ENCODE data around the gene RAD18. TPM values are rescaled to one million over a fixed set of nuclear protein-coding genes. Genes with fewer than 3 reads are reported as not detected.

Gene RAD18
- total RNA-seq, 5 donors from 2014 or later (not counting 1 experiment from before 2014, with no cell fraction given) = 13.7 to 18.5 (median 16.5) TPM

DNA sequence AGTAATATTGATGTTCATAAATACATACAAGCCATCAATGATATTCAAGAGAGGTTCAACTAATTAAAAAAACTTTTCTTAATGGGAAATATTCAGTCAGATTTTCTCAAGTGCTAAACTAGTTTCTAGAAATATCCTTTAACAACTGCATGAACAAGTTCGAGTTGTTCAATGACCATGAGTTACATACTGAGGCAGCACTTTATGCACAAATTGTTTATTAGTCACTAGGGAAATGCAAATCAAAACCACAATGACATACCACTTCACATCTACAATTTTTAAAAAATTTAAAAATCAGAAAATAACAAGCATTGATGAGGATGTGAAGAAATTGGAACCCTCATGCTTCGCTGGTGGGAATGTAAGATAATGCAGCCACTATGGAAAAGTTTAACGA, 62.4 kb downstream of the RAD18 start:
- no peak overlapping the region for H3K27ac ChIP-seq (ENCODE audit: low read length)
- Mint-ChIP-seq H3K36me3 (peaks cover 59% of the 10 kb centered on the region), H3K4me1 (no peaks in the 10 kb centered on the region), H3K27me3 (no peaks in the 10 kb centered on the region), H3K27ac (no peak overlapping the region), H3K4me3 (no peak overlapping the region), H3K9me3 (no peaks in the 10 kb centered on the region)
- no peaks in the 10 kb centered on the region for H3K9me3 ChIP-seq
- POLR2A ChIA-PET = no interaction called here
- H3K4me3 ChIP-seq (ENCODE audit: control insufficient read depth in 1 of 2, extremely low read depth in 1 of 2, low read length in 1 of 2) = no peak overlapping the region
- H3K4me1 ChIP-seq (ENCODE audit: control insufficient read depth in 1 of 2, extremely low read depth in 1 of 2, insufficient read depth in 2 of 2, low read length in 2 of 2) = no peaks in the 10 kb centered on the region
- no CpG with 5 or more reads among the region's 3 CpGs for WGBS (ENCODE audit: insufficient coverage)
- DNase-seq (no peak), ATAC-seq (replicated peaks in 1 of 4) (no peak)
- CTCF ChIA-PET = no interaction called here
- peaks cover 0 to 5% of the 10 kb centered on the region in 2 donors for H3K36me3 ChIP-seq (ENCODE audit: control insufficient read depth in 2 of 2, extremely low read depth in 1 of 2, insufficient read depth in 1 of 2, low read length in 1 of 2)
- no peaks in the 10 kb centered on the region for H3K27me3 ChIP-seq (replicated peaks in 1 of 2; ENCODE audit: control insufficient read depth in 2 of 2, extremely low read depth in 1 of 2, insufficient read depth in 2 of 2, low read length in 1 of 2)

DNA sequence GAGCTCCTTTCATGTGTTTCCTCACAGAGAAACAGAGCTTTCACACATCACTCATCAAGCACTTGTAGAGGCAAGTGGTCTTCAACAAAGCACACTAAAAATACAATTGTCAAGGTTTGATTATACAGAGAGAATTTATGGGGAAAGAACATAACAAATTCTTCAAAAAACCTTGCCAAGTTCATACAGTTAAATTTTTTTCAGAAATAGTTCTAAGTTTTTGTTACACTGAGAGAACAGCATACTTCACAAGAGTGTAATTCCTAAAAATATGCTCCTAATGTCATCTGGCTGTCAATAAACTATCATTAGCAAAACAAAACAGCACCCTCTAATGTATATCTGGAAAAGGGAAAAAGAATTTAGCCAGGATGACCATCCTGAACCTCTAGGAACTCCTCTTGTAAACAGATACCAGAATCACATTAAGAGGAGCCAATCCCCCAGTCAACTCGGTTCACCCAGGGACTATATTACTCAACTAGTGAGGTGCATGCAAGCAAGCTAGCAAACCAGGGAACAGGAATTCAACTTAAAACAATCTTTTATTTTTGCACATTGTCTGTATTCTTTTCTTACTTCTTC, 63.3 kb downstream of the RAD18 start:
- peaks cover 58% of the 10 kb centered on the region for H3K36me3 Mint-ChIP-seq
- no peak overlapping the region for H3K27ac Mint-ChIP-seq
- no peak overlapping the region for H3K4me3 Mint-ChIP-seq
- POLR2A ChIA-PET = no interaction called here
- no peaks in the 10 kb centered on the region for H3K27me3 Mint-ChIP-seq
- H3K36me3 ChIP-seq (ENCODE audit: control insufficient read depth in 2 of 2, extremely low read depth in 1 of 2, insufficient read depth in 1 of 2, low read length in 1 of 2) = peaks cover 0 to 5% of the 10 kb centered on the region in 2 donors
- H3K4me1 Mint-ChIP-seq = no peaks in the 10 kb centered on the region
- no peaks in the 10 kb centered on the region for H3K27me3 ChIP-seq (replicated peaks in 1 of 2; ENCODE audit: control insufficient read depth in 2 of 2, extremely low read depth in 1 of 2, insufficient read depth in 2 of 2, low read length in 1 of 2)
- ATAC-seq (replicated peaks in 1 of 4) (no peak), DNase-seq (no peak)
- WGBS (ENCODE audit: insufficient coverage) = 100% methylated on average over 1 of the region's 1 CpG
- no peak overlapping the region for H3K27ac ChIP-seq (ENCODE audit: low read length)
- CTCF ChIA-PET = no interaction called here
- no peaks in the 10 kb centered on the region for H3K9me3 Mint-ChIP-seq
- no peaks in the 10 kb centered on the region for H3K9me3 ChIP-seq
- H3K4me3 ChIP-seq (ENCODE audit: control insufficient read depth in 1 of 2, extremely low read depth in 1 of 2, low read length in 1 of 2) = no peak overlapping the region
- no peaks in the 10 kb centered on the region for H3K4me1 ChIP-seq (ENCODE audit: control insufficient read depth in 1 of 2, extremely low read depth in 1 of 2, insufficient read depth in 2 of 2, low read length in 2 of 2)

DNA sequence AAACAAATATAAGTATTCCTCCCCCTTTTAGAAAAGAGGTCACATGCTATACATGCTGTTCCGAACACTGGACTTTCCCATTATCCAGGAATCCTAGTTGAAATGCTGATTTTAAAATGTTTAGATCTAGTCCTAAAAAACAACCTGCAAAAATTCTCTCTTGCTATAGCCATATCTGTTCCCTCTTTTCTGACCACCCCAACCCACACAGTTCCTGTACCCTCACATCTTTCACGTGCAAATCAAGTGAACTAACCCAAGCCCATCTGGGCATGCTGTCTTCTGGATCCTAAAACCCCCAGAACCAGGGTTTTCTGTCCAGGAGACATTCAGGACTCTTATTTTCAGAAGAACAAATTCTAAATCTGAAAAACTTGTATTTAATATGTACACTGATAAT, 67.4 kb downstream of the RAD18 start:
- WGBS (ENCODE audit: insufficient coverage) = no CpG with 5 or more reads among the region's 2 CpGs
- H3K9me3 Mint-ChIP-seq = no peaks in the 10 kb centered on the region
- ATAC-seq (replicated peaks in 1 of 4) = no peak
- CTCF ChIA-PET = no interaction called here
- H3K27me3 Mint-ChIP-seq = no peaks in the 10 kb centered on the region
- Histone ChIP-seq H3K27ac (ENCODE audit: low read length) (no peak overlapping the region), H3K36me3 (ENCODE audit: control insufficient read depth in 2 of 2, extremely low read depth in 1 of 2, insufficient read depth in 1 of 2, low read length in 1 of 2) (peaks cover 0 to 5% of the 10 kb centered on the region in 2 donors), H3K27me3 (replicated peaks in 1 of 2; ENCODE audit: control insufficient read depth in 2 of 2, extremely low read depth in 1 of 2, insufficient read depth in 2 of 2, low read length in 1 of 2) (no peaks in the 10 kb centered on the region), H3K9me3 (no peaks in the 10 kb centered on the region), H3K4me3 (ENCODE audit: control insufficient read depth in 1 of 2, extremely low read depth in 1 of 2, low read length in 1 of 2) (no peak overlapping the region), H3K4me1 (ENCODE audit: control insufficient read depth in 1 of 2, extremely low read depth in 1 of 2, insufficient read depth in 2 of 2, low read length in 2 of 2) (no peaks in the 10 kb centered on the region)
- H3K27ac Mint-ChIP-seq = no peak overlapping the region
- H3K36me3 Mint-ChIP-seq = peaks cover 54% of the 10 kb centered on the region
- no peak for DNase-seq
- no peaks in the 10 kb centered on the region for H3K4me1 Mint-ChIP-seq
- POLR2A ChIA-PET = no interaction called here
- H3K4me3 Mint-ChIP-seq = no peak overlapping the region

DNA sequence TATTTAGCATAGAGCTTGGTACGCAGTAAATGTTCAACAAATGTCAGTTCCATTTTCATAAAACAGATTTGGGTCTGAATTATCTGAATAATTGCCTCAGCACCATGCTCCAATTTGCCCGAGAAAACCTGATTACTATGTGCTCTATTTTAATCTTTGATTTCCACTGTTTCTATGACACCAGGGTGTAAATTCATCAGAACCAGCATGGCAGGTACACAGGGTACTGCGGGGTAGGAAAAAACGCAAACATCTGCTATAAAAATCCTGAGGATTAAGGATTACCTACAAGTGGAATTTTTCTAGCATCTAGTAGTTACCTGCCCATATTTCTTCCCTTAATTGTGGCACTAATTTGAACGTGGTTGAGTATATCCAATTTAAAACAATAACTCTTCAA, 70.3 kb downstream of the RAD18 start:
- Mint-ChIP-seq H3K36me3 (peaks cover 59% of the 10 kb centered on the region), H3K27me3 (no peaks in the 10 kb centered on the region), H3K27ac (no peak overlapping the region), H3K9me3 (no peaks in the 10 kb centered on the region), H3K4me1 (no peaks in the 10 kb centered on the region), H3K4me3 (no peak overlapping the region)
- DNase-seq (no peak), ATAC-seq (replicated peaks in 1 of 4) (no peak)
- Histone ChIP-seq H3K4me3 (ENCODE audit: control insufficient read depth in 1 of 2, extremely low read depth in 1 of 2, low read length in 1 of 2) (no peak overlapping the region), H3K9me3 (no peaks in the 10 kb centered on the region), H3K4me1 (ENCODE audit: control insufficient read depth in 1 of 2, extremely low read depth in 1 of 2, insufficient read depth in 2 of 2, low read length in 2 of 2) (no peaks in the 10 kb centered on the region), H3K36me3 (ENCODE audit: control insufficient read depth in 2 of 2, extremely low read depth in 1 of 2, insufficient read depth in 1 of 2, low read length in 1 of 2) (no peaks in the 10 kb centered on the region), H3K27me3 (replicated peaks in 1 of 2; ENCODE audit: control insufficient read depth in 2 of 2, extremely low read depth in 1 of 2, insufficient read depth in 2 of 2, low read length in 1 of 2) (no peaks in the 10 kb centered on the region), H3K27ac (ENCODE audit: low read length) (no peak overlapping the region)
- POLR2A ChIA-PET = interaction anchor here in 1 of 2 donors (0.6 to 0.7 kb wide), 3 partner anchors 31 to 195 kb away, joined by 3 to 5 read pairs (median 5); no protein-coding TSS in a partner anchor
- 100% methylated on average over 3 of the region's 5 CpGs for WGBS (ENCODE audit: insufficient coverage)
- CTCF ChIA-PET = no interaction called here

DNA sequence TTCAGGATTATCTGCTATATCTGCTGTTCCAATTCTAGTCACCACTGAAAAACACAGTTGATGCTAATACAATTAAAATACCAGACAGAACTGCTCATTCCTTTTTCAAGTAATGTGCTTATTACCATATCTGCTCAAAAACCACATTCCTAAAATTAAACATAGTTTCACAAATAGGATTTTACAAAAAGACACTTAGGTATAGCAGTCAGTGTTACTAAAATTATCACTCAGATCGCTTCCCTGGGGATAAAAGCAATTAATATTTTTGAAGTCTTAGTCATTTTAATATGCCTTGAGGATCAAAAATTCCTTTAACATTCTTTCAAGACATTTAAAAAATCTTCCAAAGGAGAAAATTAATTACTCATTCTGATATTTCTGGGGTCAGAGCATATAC, 71.5 kb downstream of the RAD18 start:
- Histone ChIP-seq H3K4me3 (ENCODE audit: control insufficient read depth in 1 of 2, extremely low read depth in 1 of 2, low read length in 1 of 2) (no peak overlapping the region), H3K27me3 (replicated peaks in 1 of 2; ENCODE audit: control insufficient read depth in 2 of 2, extremely low read depth in 1 of 2, insufficient read depth in 2 of 2, low read length in 1 of 2) (no peaks in the 10 kb centered on the region), H3K27ac (ENCODE audit: low read length) (no peak overlapping the region), H3K4me1 (ENCODE audit: control insufficient read depth in 1 of 2, extremely low read depth in 1 of 2, insufficient read depth in 2 of 2, low read length in 2 of 2) (no peaks in the 10 kb centered on the region), H3K9me3 (no peaks in the 10 kb centered on the region), H3K36me3 (ENCODE audit: control insufficient read depth in 2 of 2, extremely low read depth in 1 of 2, insufficient read depth in 1 of 2, low read length in 1 of 2) (no peaks in the 10 kb centered on the region)
- POLR2A ChIA-PET = no interaction called here
- CTCF ChIA-PET = interaction anchor here in 1 of 2 donors (0.5 kb wide), 1 partner anchor 42 kb away, joined by 3 read pairs; no protein-coding TSS in a partner anchor
- H3K9me3 Mint-ChIP-seq = no peaks in the 10 kb centered on the region
- no peaks in the 10 kb centered on the region for H3K27me3 Mint-ChIP-seq
- peaks cover 64% of the 10 kb centered on the region for H3K36me3 Mint-ChIP-seq
- DNase-seq = no peak
- H3K4me3 Mint-ChIP-seq = no peak overlapping the region
- H3K4me1 Mint-ChIP-seq = no peaks in the 10 kb centered on the region
- WGBS (ENCODE audit: insufficient coverage) = no CpG with 5 or more reads among the region's 1 CpG
- H3K27ac Mint-ChIP-seq = no peak overlapping the region
- ATAC-seq (replicated peaks in 1 of 4) = no peak

DNA sequence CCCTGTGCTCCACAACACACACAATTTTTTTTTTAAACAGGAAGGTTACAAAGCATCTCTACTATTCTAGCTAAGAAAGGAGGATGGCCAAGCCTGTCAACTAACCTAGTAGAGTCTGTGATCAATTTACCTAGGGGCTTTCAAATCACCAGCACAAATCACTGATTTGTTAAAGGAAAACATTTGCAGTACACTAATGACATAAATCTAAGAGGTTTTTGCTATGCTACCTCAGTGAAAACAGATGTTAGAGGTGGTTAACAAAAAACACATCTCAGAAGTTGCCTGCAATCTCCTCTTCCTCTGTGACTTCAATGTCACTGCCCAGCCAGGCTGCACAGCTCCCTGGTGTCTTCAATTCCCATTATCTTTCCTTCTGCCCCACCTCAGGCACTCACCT, 72.0 kb downstream of the RAD18 start:
- ATAC-seq (replicated peaks in 1 of 4) (no peak), DNase-seq (no peak)
- CTCF ChIA-PET = interaction anchor here in 1 of 2 donors (0.5 kb wide), 1 partner anchor 609 kb away, joined by 4 read pairs; no protein-coding TSS in a partner anchor
- H3K4me3 Mint-ChIP-seq = no peak overlapping the region
- H3K36me3 Mint-ChIP-seq = peaks cover 64% of the 10 kb centered on the region
- H3K27ac Mint-ChIP-seq = no peak overlapping the region
- Histone ChIP-seq H3K4me1 (ENCODE audit: control insufficient read depth in 1 of 2, extremely low read depth in 1 of 2, insufficient read depth in 2 of 2, low read length in 2 of 2) (no peaks in the 10 kb centered on the region), H3K9me3 (no peaks in the 10 kb centered on the region), H3K27ac (ENCODE audit: low read length) (no peak overlapping the region), H3K27me3 (replicated peaks in 1 of 2; ENCODE audit: control insufficient read depth in 2 of 2, extremely low read depth in 1 of 2, insufficient read depth in 2 of 2, low read length in 1 of 2) (no peaks in the 10 kb centered on the region), H3K36me3 (ENCODE audit: control insufficient read depth in 2 of 2, extremely low read depth in 1 of 2, insufficient read depth in 1 of 2, low read length in 1 of 2) (peaks cover 0 to 3% of the 10 kb centered on the region in 2 donors), H3K4me3 (ENCODE audit: control insufficient read depth in 1 of 2, extremely low read depth in 1 of 2, low read length in 1 of 2) (no peak overlapping the region)
- POLR2A ChIA-PET = no interaction called here
- H3K27me3 Mint-ChIP-seq = no peaks in the 10 kb centered on the region
- no peaks in the 10 kb centered on the region for H3K9me3 Mint-ChIP-seq
- H3K4me1 Mint-ChIP-seq = no peaks in the 10 kb centered on the region
